ENCODE data around the gene CWC27. TPM values are rescaled to one million over a fixed set of nuclear protein-coding genes. Genes with fewer than 3 reads are reported as not detected.
A peak's percentile ranks its signal among the peaks of the same experiment; 100 is the strongest.

CWC27 gene
- total and polyA plus RNA-seq, 9 of the 15 experiments (the other 6 are each of a cell fraction or from before 2014, with no cell fraction given) = 19.7 to 49.3 (median 38.3) TPM

DNA sequence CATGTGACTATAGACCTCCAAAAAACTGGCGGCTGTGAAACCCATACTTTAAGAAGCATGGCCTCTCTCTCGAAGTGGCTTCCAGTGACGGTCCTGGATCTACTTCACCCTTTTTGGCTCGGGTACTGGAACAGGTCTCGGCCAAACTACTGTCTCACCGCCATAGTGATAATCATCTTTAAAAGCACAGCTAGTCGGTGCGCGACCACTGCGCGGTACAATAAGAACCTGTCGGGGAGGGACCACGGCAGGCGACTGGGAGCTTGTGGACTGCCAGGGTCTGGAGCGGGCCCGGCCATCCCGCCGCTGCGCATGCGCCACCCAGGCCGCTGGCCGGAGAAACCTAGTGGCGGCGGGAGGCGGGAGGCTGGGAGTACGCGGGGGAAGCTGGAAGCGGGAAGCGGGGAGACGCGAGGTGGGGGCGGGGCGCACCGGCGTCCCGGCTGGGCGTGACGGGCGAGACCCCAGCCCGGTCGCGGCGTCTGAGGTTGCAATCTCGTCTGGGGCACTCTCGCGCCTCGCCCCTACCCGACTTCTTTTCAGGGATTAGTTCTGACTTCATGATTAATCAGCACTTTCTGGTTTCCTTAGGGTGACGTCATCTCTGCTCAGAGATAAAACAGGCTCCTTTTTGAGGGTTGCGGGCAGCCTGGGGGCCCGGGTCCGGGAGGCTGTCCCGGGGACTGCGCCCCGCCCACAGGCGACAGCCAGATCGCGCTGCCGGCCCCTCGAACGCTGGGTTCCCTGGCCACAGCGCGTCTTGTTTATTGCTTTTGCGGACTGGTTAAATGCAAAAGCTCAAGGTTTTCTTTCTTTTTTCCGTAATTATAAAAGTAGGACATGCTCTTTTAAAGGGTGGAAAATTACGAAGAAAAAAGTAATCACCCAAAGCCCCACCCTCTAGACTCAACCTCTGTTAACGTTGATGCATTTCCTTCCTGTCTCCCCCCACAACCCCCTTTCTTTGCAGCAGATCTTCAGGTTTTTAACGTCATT lies 266.8 kb downstream of the CWC27 start (continued):
- TF ChIP-seq, protein P1, sequence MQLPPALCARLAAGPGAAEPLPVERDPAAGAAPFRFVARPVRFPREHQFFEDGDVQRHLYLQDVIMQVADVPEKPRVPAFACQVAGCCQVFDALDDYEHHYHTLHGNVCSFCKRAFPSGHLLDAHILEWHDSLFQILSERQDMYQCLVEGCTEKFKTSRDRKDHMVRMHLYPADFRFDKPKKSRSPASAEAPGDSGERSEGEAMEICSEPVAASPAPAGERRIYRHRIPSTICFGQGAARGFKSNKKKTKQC (CRISPR knock-in tag; IDR thresholded peaks at IDR 0.05) = peak; percentile 61; the same call in 1 of the 2 replicates
- no peak for TF ChIP-seq KAT2B (IDR thresholded peaks at IDR 0.05; ENCODE audit: low read depth, low read length)
- peak; percentile 74 for TF ChIP-seq POLR2B (IDR thresholded peaks at IDR 0.05; ENCODE audit: low read depth, partially characterized antibody)
- TF ChIP-seq, protein P2, sequence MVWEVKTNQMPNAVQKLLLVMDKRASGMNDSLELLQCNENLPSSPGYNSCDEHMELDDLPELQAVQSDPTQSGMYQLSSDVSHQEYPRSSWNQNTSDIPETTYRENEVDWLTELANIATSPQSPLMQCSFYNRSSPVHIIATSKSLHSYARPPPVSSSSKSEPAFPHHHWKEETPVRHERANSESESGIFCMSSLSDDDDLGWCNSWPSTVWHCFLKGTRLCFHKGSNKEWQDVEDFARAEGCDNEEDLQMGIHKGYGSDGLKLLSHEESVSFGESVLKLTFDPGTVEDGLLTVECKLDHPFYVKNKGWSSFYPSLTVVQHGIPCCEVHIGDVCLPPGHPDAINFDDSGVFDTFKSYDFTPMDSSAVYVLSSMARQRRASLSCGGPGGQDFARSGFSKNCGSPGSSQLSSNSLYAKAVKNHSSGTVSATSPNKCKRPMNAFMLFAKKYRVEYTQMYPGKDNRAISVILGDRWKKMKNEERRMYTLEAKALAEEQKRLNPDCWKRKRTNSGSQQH (CRISPR knock-in tag; IDR thresholded peaks at IDR 0.05) = peak; percentile 43; the same call in 1 of the 2 replicates
- TF ChIP-seq ZBTB7A (IDR thresholded peaks at IDR 0.05; ENCODE audit: borderline replicate concordance, control insufficient read depth, low read depth, low read length) = peak; percentile 91
- peak; percentile 64 for TF ChIP-seq CEBPG (CRISPR knock-in tag; IDR thresholded peaks at IDR 0.05)
- TF ChIP-seq CEBPG (tag; conservative IDR thresholded peaks at IDR 0.05 in 1 of 2, IDR thresholded peaks at IDR 0.05 in 1 of 2) = peak; percentile 49 to 73
- TF ChIP-seq ZC3H4 (CRISPR knock-in tag; IDR thresholded peaks at IDR 0.05; ENCODE audit: borderline replicate concordance) = no peak
- TF ChIP-seq, protein P3, sequence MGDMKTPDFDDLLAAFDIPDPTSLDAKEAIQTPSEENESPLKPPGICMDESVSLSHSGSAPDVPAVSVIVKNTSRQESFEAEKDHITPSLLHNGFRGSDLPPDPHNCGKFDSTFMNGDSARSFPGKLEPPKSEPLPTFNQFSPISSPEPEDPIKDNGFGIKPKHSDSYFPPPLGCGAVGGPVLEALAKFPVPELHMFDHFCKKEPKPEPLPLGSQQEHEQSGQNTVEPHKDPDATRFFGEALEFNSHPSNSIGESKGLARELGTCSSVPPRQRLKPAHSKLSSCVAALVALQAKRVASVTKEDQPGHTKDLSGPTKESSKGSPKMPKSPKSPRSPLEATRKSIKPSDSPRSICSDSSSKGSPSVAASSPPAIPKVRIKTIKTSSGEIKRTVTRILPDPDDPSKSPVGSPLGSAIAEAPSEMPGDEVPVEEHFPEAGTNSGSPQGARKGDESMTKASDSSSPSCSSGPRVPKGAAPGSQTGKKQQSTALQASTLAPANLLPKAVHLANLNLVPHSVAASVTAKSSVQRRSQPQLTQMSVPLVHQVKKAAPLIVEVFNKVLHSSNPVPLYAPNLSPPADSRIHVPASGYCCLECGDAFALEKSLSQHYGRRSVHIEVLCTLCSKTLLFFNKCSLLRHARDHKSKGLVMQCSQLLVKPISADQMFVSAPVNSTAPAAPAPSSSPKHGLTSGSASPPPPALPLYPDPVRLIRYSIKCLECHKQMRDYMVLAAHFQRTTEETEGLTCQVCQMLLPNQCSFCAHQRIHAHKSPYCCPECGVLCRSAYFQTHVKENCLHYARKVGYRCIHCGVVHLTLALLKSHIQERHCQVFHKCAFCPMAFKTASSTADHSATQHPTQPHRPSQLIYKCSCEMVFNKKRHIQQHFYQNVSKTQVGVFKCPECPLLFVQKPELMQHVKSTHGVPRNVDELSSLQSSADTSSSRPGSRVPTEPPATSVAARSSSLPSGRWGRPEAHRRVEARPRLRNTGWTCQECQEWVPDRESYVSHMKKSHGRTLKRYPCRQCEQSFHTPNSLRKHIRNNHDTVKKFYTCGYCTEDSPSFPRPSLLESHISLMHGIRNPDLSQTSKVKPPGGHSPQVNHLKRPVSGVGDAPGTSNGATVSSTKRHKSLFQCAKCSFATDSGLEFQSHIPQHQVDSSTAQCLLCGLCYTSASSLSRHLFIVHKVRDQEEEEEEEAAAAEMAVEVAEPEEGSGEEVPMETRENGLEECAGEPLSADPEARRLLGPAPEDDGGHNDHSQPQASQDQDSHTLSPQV (IDR thresholded peaks at IDR 0.05) = peak; percentile 90
- no peak for TF ChIP-seq ZNF561 (CRISPR knock-in tag; conservative IDR thresholded peaks at IDR 0.05)

Data from K562 (cell line).